ENCODE measurements around the gene MAP2K7.

Gene MAP2K7

GRCh38 chr19:7940841-7941240 is 37.2 kb downstream of the MAP2K7 start:
- Histone ChIP-seq H3K27ac (no peak overlapping the region), H3K4me3 (no peak overlapping the region)
- no peak for DNase-seq (ENCODE audit: low spot score)
- no peak for TF ChIP-seq CTCF (IDR thresholded peaks at IDR 0.05)

GRCh38 chr19:7941895-7942596 is 38.4 kb downstream of the MAP2K7 start:
- TF ChIP-seq CTCF (IDR thresholded peaks at IDR 0.05): no peak
- Histone ChIP-seq H3K27ac (no peak overlapping the region), H3K4me3 (no peak overlapping the region)
- DNase-seq (ENCODE audit: low spot score): no peak

GRCh38 chr19:7942981-7943443 is 39.3 kb downstream of the MAP2K7 start:
- H3K4me3 ChIP-seq: peak overlapping the region; percentile 94
- peak overlapping the region; percentile 95 to 96 for H3K27ac ChIP-seq
- TF ChIP-seq CTCF (IDR thresholded peaks at IDR 0.05): no peak
- DNase-seq (ENCODE audit: low spot score): no peak

DNA sequence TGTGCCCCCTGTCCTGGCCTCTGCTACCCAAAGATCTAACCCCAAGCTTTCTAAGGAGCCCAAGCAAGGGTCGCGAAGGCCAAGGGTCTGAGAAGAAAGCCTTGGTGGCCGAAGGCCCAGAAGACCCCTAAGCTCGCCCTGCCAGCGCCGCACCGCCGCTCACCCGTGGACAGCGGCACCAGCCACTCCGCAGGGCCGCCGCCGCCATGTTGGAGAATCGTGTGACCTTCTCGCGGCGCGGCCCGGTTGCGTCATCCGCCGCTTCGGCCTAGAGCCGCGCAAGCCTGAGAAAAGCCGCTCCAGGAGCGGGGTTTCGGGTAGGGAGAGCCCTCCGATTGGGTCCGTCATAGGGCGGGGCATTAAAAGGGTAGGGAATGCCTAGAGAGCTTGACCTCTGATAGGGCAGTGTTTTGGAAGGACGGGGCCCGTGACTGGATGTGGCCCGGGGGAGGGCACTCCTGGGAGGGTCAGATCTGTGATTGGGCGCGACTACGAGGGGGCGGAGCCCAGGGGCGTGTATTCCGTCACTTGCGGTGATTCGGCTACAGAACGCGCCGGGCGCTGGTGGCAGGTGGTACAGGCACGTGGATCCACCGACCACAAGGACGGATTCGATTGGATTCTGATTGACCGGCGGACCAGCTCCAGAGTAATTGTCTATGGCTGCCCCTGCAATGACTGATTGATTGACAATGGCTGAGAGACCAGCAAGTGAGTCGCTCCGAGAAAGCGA is 39.9 kb downstream of the MAP2K7 start, which contains the start of gene TIMM44:
TIMM44 (minus strand) TSS at position 223 of the 733 bp plus-strand sequence; CDS start at position 208, 15 bp downstream.
- DNase-seq (ENCODE audit: low spot score): peak; percentile 100
- H3K27ac ChIP-seq: peak within 1 kb of the TSS; percentile 95 to 96
- TF ChIP-seq CTCF (IDR thresholded peaks at IDR 0.05): no peak
- peak within 1 kb of the TSS; percentile 94 for H3K4me3 ChIP-seq

DNA sequence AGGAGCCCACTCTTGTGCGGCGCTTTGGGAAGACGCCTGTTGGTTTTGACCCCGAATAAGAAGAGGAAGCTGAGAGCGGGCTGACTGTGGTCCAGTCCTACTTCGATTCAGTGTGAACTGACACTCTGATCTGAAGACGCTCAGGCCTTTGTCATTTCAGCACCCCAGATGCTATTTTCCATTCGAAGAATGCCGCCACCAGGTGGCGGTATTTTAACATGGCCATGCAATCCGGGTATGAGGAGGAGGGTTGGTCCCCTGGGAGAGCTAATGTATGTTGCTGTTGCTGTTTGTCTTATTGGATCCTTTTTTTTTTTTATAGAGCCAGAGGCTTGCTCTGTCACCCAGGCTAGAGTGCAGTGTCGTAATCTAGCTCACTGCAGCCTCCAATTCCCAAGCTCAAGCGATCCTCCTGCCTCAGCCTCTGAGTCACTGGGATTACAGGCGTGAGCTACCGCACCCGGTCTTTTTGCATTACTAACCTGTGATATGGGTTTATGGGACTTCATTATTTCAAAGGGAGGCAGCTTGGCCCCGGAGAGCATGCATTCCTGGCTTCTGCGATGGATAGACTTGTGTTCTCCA is 40.6 kb downstream of the MAP2K7 start:
- Histone ChIP-seq H3K4me3 (peak overlapping the region; percentile 94), H3K27ac (peak overlapping the region; percentile 95 to 96)
- peak; percentile 81 for TF ChIP-seq CTCF (IDR thresholded peaks at IDR 0.05)
- no peak for DNase-seq (ENCODE audit: low spot score)

DNA sequence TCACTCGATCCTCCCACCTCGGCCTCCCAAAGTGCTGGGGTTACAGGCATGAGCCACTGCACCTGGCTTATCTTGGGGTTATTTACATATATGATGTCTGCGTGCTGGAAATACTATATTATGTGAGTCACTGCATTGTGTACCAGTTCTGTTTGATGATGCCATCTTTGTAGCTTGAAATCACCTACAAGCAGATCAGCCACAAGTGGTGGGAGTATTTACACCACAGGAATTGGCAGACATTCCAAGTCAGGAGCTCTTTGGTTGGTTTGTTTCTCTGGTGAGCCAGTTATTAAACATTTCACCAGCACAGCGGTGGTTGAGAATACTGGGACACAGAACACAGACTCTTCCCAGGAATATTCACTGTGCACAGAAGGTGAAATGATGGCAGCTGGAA is 44.3 kb downstream of the MAP2K7 start:
- Histone ChIP-seq H3K4me3 (no peak overlapping the region), H3K27ac (no peak overlapping the region)
- DNase-seq (ENCODE audit: low spot score): no peak
- TF ChIP-seq CTCF (IDR thresholded peaks at IDR 0.05): no peak

All from coronary artery (tissue), 2 donors.